Measurements from ENCODE around the gene AADACL2. TPM values are rescaled to one million over a fixed set of nuclear protein-coding genes. Genes with fewer than 3 reads are reported as not detected.

Gene AADACL2
- total and polyA plus RNA-seq, 9 of the 15 experiments (the other 6 are each of a cell fraction or from before 2014, with no cell fraction given): not detected

- intact Hi-C loops (cut with micrococcal nuclease): no loop called here
- CTCF ChIA-PET (ENCODE audit: low intra/inter-chr PET ratio): no interaction called here
These were observed 35.4 kb downstream of the AADACL2 start for GRCh38 chr3:151769175-151769574.

GRCh38 chr3:151770956-151771355 is 37.2 kb downstream of the AADACL2 start:
- H3K9ac ChIP-seq (ENCODE audit: insufficient read depth in 1 of 2, low read depth in 2 of 2, low read length in 2 of 2): no peak overlapping the region
- DNase-seq (ENCODE audit: extremely low read depth in 1 of 4, low spot score in 3 of 4) (peak in 2 of 4 experiments; percentile 23 to 31), FAIRE-seq (no peak), ATAC-seq (peak; percentile 72)
- H3K9me1 ChIP-seq (ENCODE audit: control insufficient read depth, insufficient read depth, low read length): no peaks in the 10 kb centered on the region
- BruUV-seq (replicated peaks): no TSS peak
- WGBS (ENCODE audit: insufficient coverage, low coverage, missing lambda C conversion rate): 13% methylated on average over 4 of the region's 4 CpGs
- no peaks in the 10 kb centered on the region for H3K9me3 ChIP-seq (replicated peaks; ENCODE audit: control insufficient read depth, insufficient read depth, low read depth, low read length)
- no peak overlapping the region for H3K4me3 ChIP-seq
- no peak overlapping the region for H3K4me2 ChIP-seq (ENCODE audit: insufficient read depth, low read length)
- peak overlapping the region; percentile 71 for H2AFZ ChIP-seq (ENCODE audit: low read depth, low read length)
- CTCF ChIA-PET (ENCODE audit: low intra/inter-chr PET ratio): no interaction called here
- no peaks in the 10 kb centered on the region for H3K36me3 ChIP-seq (ENCODE audit: control insufficient read depth, insufficient read depth, low read length)
- intact Hi-C loops (cut with micrococcal nuclease) (no loop called here), in situ Hi-C loops (cut with MboI) (no loop called here)
- H3K27me3 ChIP-seq (ENCODE audit: control insufficient read depth in 2 of 2, insufficient read depth in 2 of 2, low read length in 2 of 2): no peaks in the 10 kb centered on the region
- no peaks in the 10 kb centered on the region for H4K20me1 ChIP-seq (replicated peaks; ENCODE audit: control insufficient read depth, insufficient read depth, low read length)
- POLR2A ChIA-PET: interaction anchor here (0.8 kb wide), 1 partner anchor 8 kb away, joined by 3 read pairs; no protein-coding TSS in a partner anchor
- TF ChIP-seq ZNF347 (CRISPR knock-in tag; IDR thresholded peaks at IDR 0.05; ENCODE audit: low read depth) (no peak), ZNF561 (CRISPR knock-in tag; conservative IDR thresholded peaks at IDR 0.05) (no peak), RAD21 (CRISPR knock-in tag; conservative IDR thresholded peaks at IDR 0.05 in 1 of 2, IDR thresholded peaks at IDR 0.05 in 1 of 2) (no peak), LCOR (CRISPR knock-in tag; IDR thresholded peaks at IDR 0.05) (no peak), SETDB1 (IDR thresholded peaks at IDR 0.05; ENCODE audit: low read length) (no peak), PPARD (CRISPR knock-in tag; IDR thresholded peaks at IDR 0.05) (no peak), RBM39 (optimal IDR thresholded peaks at IDR 0.05; ENCODE audit: low read depth, low read length) (no peak), MAX (CRISPR knock-in tag; IDR thresholded peaks at IDR 0.05) (no peak)
- peaks cover 0 to 13% of the 10 kb centered on the region in 2 experiments; a peak in 1 of 5 replicates for H3K4me1 ChIP-seq (replicated peaks in 1 of 2; ENCODE audit: control insufficient read depth in 2 of 2, insufficient read depth in 2 of 2, low read length in 2 of 2)
- peak overlapping the region; percentile 37; the same call in 1 of the 3 replicates for H3K27ac ChIP-seq (ENCODE audit: extremely low read depth, low read depth, low read length)
- no peaks in the 10 kb centered on the region for H3K79me2 ChIP-seq (ENCODE audit: control insufficient read depth, insufficient read depth, low read length)

More at GRCh38 chr3:151769175-151769574, 35.4 kb downstream of the AADACL2 start:
- no peak overlapping the region for H3K27ac ChIP-seq (ENCODE audit: extremely low read depth, low read depth, low read length)
- H3K79me2 ChIP-seq (ENCODE audit: control insufficient read depth, insufficient read depth, low read length): no peaks in the 10 kb centered on the region
- H4K20me1 ChIP-seq (replicated peaks; ENCODE audit: control insufficient read depth, insufficient read depth, low read length): no peaks in the 10 kb centered on the region
- no TSS peak for BruUV-seq (replicated peaks)
- H3K4me1 ChIP-seq (replicated peaks in 1 of 2; ENCODE audit: control insufficient read depth in 2 of 2, insufficient read depth in 2 of 2, low read length in 2 of 2): peaks cover 0 to 13% of the 10 kb centered on the region in 2 experiments; a peak in 1 of 5 replicates
- no peaks in the 10 kb centered on the region for H3K36me3 ChIP-seq (ENCODE audit: control insufficient read depth, insufficient read depth, low read length)
- H3K9ac ChIP-seq (ENCODE audit: insufficient read depth in 1 of 2, low read depth in 2 of 2, low read length in 2 of 2): no peak overlapping the region
- H2AFZ ChIP-seq (ENCODE audit: low read depth, low read length): peak overlapping the region; percentile 70
- peak in 1 of 4 experiments; percentile 9 for DNase-seq (ENCODE audit: extremely low read depth in 1 of 4, low spot score in 3 of 4)
- POLR2A ChIA-PET: interaction anchor here (0.7 kb wide), 1 partner anchor 9 kb away, joined by 3 read pairs; no protein-coding TSS in a partner anchor
- H3K9me3 ChIP-seq (replicated peaks; ENCODE audit: control insufficient read depth, insufficient read depth, low read depth, low read length): no peaks in the 10 kb centered on the region
- in situ Hi-C loops (cut with MboI): no loop called here
- ATAC-seq: peak; percentile 61
- H3K4me3 ChIP-seq: no peak overlapping the region
- peak; percentile 59 for FAIRE-seq
- H3K27me3 ChIP-seq (ENCODE audit: control insufficient read depth in 2 of 2, insufficient read depth in 2 of 2, low read length in 2 of 2): no peaks in the 10 kb centered on the region
- no peaks in the 10 kb centered on the region for H3K9me1 ChIP-seq (ENCODE audit: control insufficient read depth, insufficient read depth, low read length)
- no peak overlapping the region for H3K4me2 ChIP-seq (ENCODE audit: insufficient read depth, low read length)
- 22% methylated on average over 2 of the region's 2 CpGs for WGBS (ENCODE audit: insufficient coverage, low coverage, missing lambda C conversion rate)
- no peak for TF ChIP-seq NFRKB (IDR thresholded peaks at IDR 0.05; ENCODE audit: low read depth)
- TF ChIP-seq ZNF3 (CRISPR knock-in tag; IDR thresholded peaks at IDR 0.05): no peak
- no peak for TF ChIP-seq ZNF239 (CRISPR knock-in tag; IDR thresholded peaks at IDR 0.05)
